Natural killer cell (primary cell): Measurements from ENCODE around the gene AGFG1. TPM values are rescaled to one million over a fixed set of nuclear protein-coding genes. Genes with fewer than 3 reads are reported as not detected.

Experiments used
- ATAC-seq, 3 donors: fragments of 150-1000 bp in 2 of 3; fragments of 200-7000 bp in 1 of 3; cut with Tn5 transposase; 1 replicate in 1 of 3; 2 replicates in 2 of 3; pipeline ENCODE4 v1.10.0; 2021; ENCODE audit warnings: mild to moderate bottlenecking in 2 of 3, moderate library complexity in 2 of 3
- DNase-seq, 2 donors: peaks; one replicate each; pipeline versions ENCODE4 v3.0.0 to v3.0.0-alpha.2; 2013 to 2021; ENCODE audit warnings: mixed read lengths in 1 of 2
- H3K27ac ChIP-seq: one replicate; pipeline ENCODE4 v1.5.1; 2013; ENCODE audit warnings: mild to moderate bottlenecking, low read length
- H3K27me3 ChIP-seq: one replicate; pipeline ENCODE4 v1.6.1; 2013; ENCODE audit warnings: low read length; ENCODE audit not compliant: control insufficient read depth, insufficient read depth
- H3K36me3 ChIP-seq: one replicate; pipeline ENCODE4 v1.6.1; 2013; ENCODE audit warnings: low read length; ENCODE audit not compliant: control insufficient read depth, insufficient read depth
- H3K4me1 ChIP-seq: one replicate; pipeline ENCODE4 v1.6.1; 2013; ENCODE audit warnings: low read length; ENCODE audit not compliant: control insufficient read depth, insufficient read depth
- H3K4me3 ChIP-seq: one replicate; pipeline ENCODE4 v1.5.1; 2013; ENCODE audit warnings: low read length
- H3K9me3 ChIP-seq: one replicate; pipeline ENCODE4 v1.6.1; 2013; ENCODE audit warnings: low read length; ENCODE audit not compliant: control insufficient read depth, insufficient read depth
- H3K27ac Mint-ChIP-seq, 2 donors: one replicate each; pipeline ENCODE4 v1.8.0; 2022; ENCODE audit warnings: mild to moderate bottlenecking in 2 of 2, mixed read lengths in 2 of 2, moderate library complexity in 1 of 2
- H3K27me3 Mint-ChIP-seq, 2 donors: one replicate each; pipeline ENCODE4 v1.8.0; 2022; ENCODE audit warnings: low read depth in 2 of 2, mixed read lengths in 2 of 2
- H3K36me3 Mint-ChIP-seq: one replicate; pipeline ENCODE4 v1.8.0; 2022; ENCODE audit warnings: mixed read lengths
- H3K4me1 Mint-ChIP-seq, 2 donors: one replicate each; pipeline ENCODE4 v1.8.0; 2022; ENCODE audit warnings: mixed read lengths in 2 of 2
- H3K4me3 Mint-ChIP-seq: one replicate; pipeline ENCODE4 v1.8.0; 2022; ENCODE audit warnings: mild to moderate bottlenecking, moderate library complexity, mixed read lengths
- H3K9me3 Mint-ChIP-seq, 2 donors: one replicate each; pipeline ENCODE4 v1.8.0; 2022; ENCODE audit warnings: mixed read lengths in 2 of 2
- CTCF ChIP-seq: fragments of 200-600 bp; IDR thresholded peaks from one replicate; pipeline ENCODE4 v1.8.0; 2022; ENCODE audit warnings: antibody characterized with exemption
- WGBS: methylation state at CpG from one replicate; pipeline ENCODE4 v1.1.7; 2013; ENCODE audit warnings: missing lambda C conversion rate; ENCODE audit not compliant: insufficient coverage; 5-methylcytosine and 5-hydroxymethylcytosine counted together
- intact Hi-C: fragments of 100-400 bp; cut with micrococcal nuclease; formaldehyde crosslinking; loops from one replicate; pipeline ENCODE4 v1.14.2; 2022
- total RNA-seq, 4 donors: library from RNA; stranded (reverse); fragments of 120-200 nt in 1 of 4; gene quantifications; one replicate each; pipeline versions ENCODE4 v1.2.3 to v1.2.4, GENCODE V29; 2013 to 2022

AGFG1 gene
- total RNA-seq, 3 donors from 2014 or later (not counting 1 experiment from before 2014, with no cell fraction given) = 65.0 to 71.6 (median 67.3) TPM

GRCh38 chr2:227524665-227525064, 52.7 kb downstream of the AGFG1 start:
- DNase-seq (no peak), ATAC-seq (no peak)
- Mint-ChIP-seq H3K4me1 (peaks cover 10 to 18% of the 10 kb centered on the region in 2 donors), H3K27ac (no peak overlapping the region), H3K9me3 (no peaks in the 10 kb centered on the region), H3K27me3 (no peaks in the 10 kb centered on the region), H3K4me3 (no peak overlapping the region), H3K36me3 (no peaks in the 10 kb centered on the region)
- no peaks in the 10 kb centered on the region for H3K27me3 ChIP-seq
- no peaks in the 10 kb centered on the region for H3K9me3 ChIP-seq
- 94% methylated on average over 4 of the region's 4 CpGs for WGBS
- no peak overlapping the region for H3K27ac ChIP-seq
- peaks cover 30% of the 10 kb centered on the region for H3K36me3 ChIP-seq
- H3K4me1 ChIP-seq = no peaks in the 10 kb centered on the region
- no peak overlapping the region for H3K4me3 ChIP-seq
- TF ChIP-seq CTCF = no peak
- intact Hi-C loops = no loop called here

- Mint-ChIP-seq H3K36me3 (no peaks in the 10 kb centered on the region), H3K4me1 (peaks cover 0 to 8% of the 10 kb centered on the region in 2 donors), H3K27ac (peak overlapping the region in 1 of 2 donors; percentile 9), H3K9me3 (no peaks in the 10 kb centered on the region), H3K27me3 (no peaks in the 10 kb centered on the region), H3K4me3 (no peak overlapping the region)
- ATAC-seq = no peak
- intact Hi-C loops = no loop called here
- DNase-seq = no peak
- Histone ChIP-seq H3K36me3 (peaks cover 37% of the 10 kb centered on the region), H3K27me3 (no peaks in the 10 kb centered on the region), H3K27ac (no peak overlapping the region), H3K4me1 (no peaks in the 10 kb centered on the region), H3K4me3 (no peak overlapping the region), H3K9me3 (no peaks in the 10 kb centered on the region)
- WGBS = 100% methylated on average over 1 of the region's 2 CpGs
- no peak for TF ChIP-seq CTCF
Measured at GRCh38 chr2:227527351-227527750, 55.4 kb downstream of the AGFG1 start.

GRCh38 chr2:227528803-227529202, 56.8 kb downstream of the AGFG1 start:
- intact Hi-C loops = no loop called here
- no peaks in the 10 kb centered on the region for H3K9me3 Mint-ChIP-seq
- Histone ChIP-seq H3K36me3 (peaks cover 46% of the 10 kb centered on the region), H3K27me3 (no peaks in the 10 kb centered on the region), H3K9me3 (no peaks in the 10 kb centered on the region), H3K4me1 (no peaks in the 10 kb centered on the region), H3K27ac (no peak overlapping the region), H3K4me3 (no peak overlapping the region)
- no peaks in the 10 kb centered on the region for H3K27me3 Mint-ChIP-seq
- no peak overlapping the region for H3K4me3 Mint-ChIP-seq
- ATAC-seq (no peak), DNase-seq (no peak)
- H3K36me3 Mint-ChIP-seq = no peaks in the 10 kb centered on the region
- H3K4me1 Mint-ChIP-seq = peaks cover 0 to 8% of the 10 kb centered on the region in 2 donors
- no peak overlapping the region for H3K27ac Mint-ChIP-seq
- WGBS = no CpG with 5 or more reads among the region's 1 CpG
- no peak for TF ChIP-seq CTCF

GRCh38 chr2:227529871-227530270, 57.9 kb downstream of the AGFG1 start:
- H3K4me3 ChIP-seq = no peak overlapping the region
- H3K27me3 ChIP-seq = no peaks in the 10 kb centered on the region
- no peak overlapping the region for H3K4me3 Mint-ChIP-seq
- no peak for ATAC-seq
- WGBS = 100% methylated on average over 2 of the region's 2 CpGs
- no peak for TF ChIP-seq CTCF
- H3K9me3 ChIP-seq = no peaks in the 10 kb centered on the region
- no peaks in the 10 kb centered on the region for H3K36me3 Mint-ChIP-seq
- no peaks in the 10 kb centered on the region for H3K27me3 Mint-ChIP-seq
- no peak overlapping the region for H3K27ac Mint-ChIP-seq
- no peaks in the 10 kb centered on the region for H3K4me1 ChIP-seq
- DNase-seq = no peak
- H3K36me3 ChIP-seq = peaks cover 51% of the 10 kb centered on the region
- peaks cover 0 to 8% of the 10 kb centered on the region in 2 donors for H3K4me1 Mint-ChIP-seq
- no peaks in the 10 kb centered on the region for H3K9me3 Mint-ChIP-seq
- no peak overlapping the region for H3K27ac ChIP-seq
- intact Hi-C loops = no loop called here
